GM12891 (cell line): ENCODE data around the gene CD48.
"Not testable (repeated sequence)": the region's sequence is repeated elsewhere in the genome, so short reads cannot be mapped to it uniquely, and the experiment has no call there.

Source experiments
- DNase-seq: peaks from one replicate; pipeline ENCODE4 v3.0.0; 2011; ENCODE audit warnings: low spot score; ENCODE audit not compliant: insufficient read length
- FAIRE-seq: peaks from 2 replicates; lab custom pipeline; 2011; peaks lifted over from hg19 to GRCh38; lab: Jason Lieb, UNC
- PAX5 ChIP-seq: IDR thresholded peaks from 2 replicates; pipeline ENCODE4 v1.6.1; 2011; ENCODE audit warnings: low read length, moderate library complexity, mild to moderate bottlenecking; ENCODE audit not compliant: insufficient read depth, severe bottlenecking
- POLR2A ChIP-seq: IDR thresholded peaks from 2 replicates; pipeline ENCODE4 v1.6.1; 2011; ENCODE audit warnings: low read depth, low read length, control low read depth
- POLR2AphosphoS5 ChIP-seq: IDR thresholded peaks from 2 replicates; pipeline ENCODE4 v1.6.1; 2011; ENCODE audit warnings: low read depth, low read length, control low read depth
- POU2F2 ChIP-seq: IDR thresholded peaks from 2 replicates; pipeline ENCODE4 v1.6.1; 2011; ENCODE audit warnings: low read depth, mild to moderate bottlenecking, control low read depth, low read length, moderate library complexity
- SPI1 ChIP-seq: IDR thresholded peaks from 2 replicates; pipeline ENCODE4 v1.6.1; 2011; ENCODE audit warnings: low read depth, low read length, control low read depth
- TAF1 ChIP-seq: IDR thresholded peaks from 2 replicates; pipeline ENCODE4 v1.6.1; 2011; ENCODE audit warnings: low read depth, low read length, control low read depth

CD48 gene

GRCh38 chr1:160707236-160708064 is 4.2 kb downstream of the CD48 start:
- peak; percentile 97 for FAIRE-seq
- DNase-seq = no peak
- TF ChIP-seq POLR2AphosphoS5 = peak; percentile 48
- 0 out of 2 replicates have a peak, but pooled peaks have one; percentile 19 for TF ChIP-seq TAF1
- peak; percentile 35 for TF ChIP-seq POLR2A
- no peak for TF ChIP-seq SPI1

GRCh38 chr1:160706526-160707235 is 4.9 kb downstream of the CD48 start:
- DNase-seq (no peak), FAIRE-seq (no peak)
- TF ChIP-seq POU2F2 = no peak
- no peak for TF ChIP-seq POLR2AphosphoS5
- no peak for TF ChIP-seq SPI1
- no peak for TF ChIP-seq PAX5
- TF ChIP-seq POLR2A = no peak
- no peak for TF ChIP-seq TAF1

GRCh38 chr1:160705742-160706141 is 5.9 kb downstream of the CD48 start:
- TF ChIP-seq POU2F2 = no peak
- no peak for TF ChIP-seq TAF1
- no peak for DNase-seq
- no peak for FAIRE-seq

GRCh38 chr1:160705212-160705621 is 6.4 kb downstream of the CD48 start:
- FAIRE-seq = peak; percentile 96
- not testable (repeated sequence) for DNase-seq

- peak; percentile 75 for FAIRE-seq
- TF ChIP-seq POLR2AphosphoS5 = no peak
- no peak for TF ChIP-seq PAX5
- TF ChIP-seq SPI1 = no peak
- TF ChIP-seq TAF1 = no peak
- TF ChIP-seq POU2F2 = no peak
- no peak for TF ChIP-seq POLR2A
- no peak for DNase-seq
Observed at GRCh38 chr1:160704250-160704649, 7.4 kb downstream of the CD48 start.

- DNase-seq (no peak), FAIRE-seq (peak; percentile 16)
- TF ChIP-seq POLR2A (no peak), POLR2AphosphoS5 (no peak; the same call in 1 of the 2 replicates), PAX5 (no peak), POU2F2 (no peak), TAF1 (no peak), SPI1 (no peak)
Observed at GRCh38 chr1:160702100-160702499, 9.5 kb downstream of the CD48 start.

- DNase-seq = not testable (repeated sequence)
Observed at GRCh38 chr1:160692390-160692789, 19.2 kb downstream of the CD48 start.

GRCh38 chr1:160685266-160685665 is 26.4 kb downstream of the CD48 start:
- FAIRE-seq (no peak), DNase-seq (no peak)
- TF ChIP-seq POLR2A (no peak), POU2F2 (no peak), SPI1 (no peak), POLR2AphosphoS5 (no peak), PAX5 (no peak), TAF1 (no peak)

More at GRCh38 chr1:160692390-160692789, 19.2 kb downstream of the CD48 start:
- FAIRE-seq = not testable (repeated sequence)

- FAIRE-seq = no peak
- TF ChIP-seq POLR2AphosphoS5 (no peak), TAF1 (no peak), POLR2A (no peak), POU2F2 (no peak), PAX5 (no peak), SPI1 (no peak)
Observed at GRCh38 chr1:160682983-160683865, 28.4 kb downstream of the CD48 start.

GRCh38 chr1:160681891-160682140 is 29.8 kb downstream of the CD48 start:
- no peak for FAIRE-seq
- TF ChIP-seq PAX5 (no peak), POU2F2 (no peak), SPI1 (no peak), POLR2A (no peak), TAF1 (no peak), POLR2AphosphoS5 (no peak)

More at GRCh38 chr1:160682983-160683865, 28.4 kb downstream of the CD48 start:
- DNase-seq = no peak

More at GRCh38 chr1:160681891-160682140, 29.8 kb downstream of the CD48 start:
- DNase-seq = no peak
